Gastroesophageal sphincter (tissue), 4 donors: ENCODE data around the gene MRTO4. TPM values are rescaled to one million over a fixed set of nuclear protein-coding genes. Genes with fewer than 3 reads are reported as not detected.

Source experiments
- ATAC-seq: fragments of 150-250 bp; one replicate; pipeline ENCODE4 v1.9.1; 2016; ENCODE audit warnings: mild to moderate bottlenecking, moderate library complexity
- H3K27ac ChIP-seq, 4 donors: fragments of 200-600 bp; sonication (generic) in 3 of 4; 1 replicate in 3 of 4; 2 replicates in 1 of 4; pipeline ENCODE4 v1.5.1; 2016 to 2019
- H3K27me3 ChIP-seq: fragments of 200-600 bp; sonication (generic); one replicate; pipeline ENCODE4 v1.5.1; 2019
- H3K36me3 ChIP-seq, 2 donors: fragments of 200-600 bp; sonication (generic); one replicate each; pipeline ENCODE4 v1.5.1; 2019; ENCODE audit warnings: control low read depth in 1 of 2
- H3K4me1 ChIP-seq, 3 donors: fragments of 200-600 bp; sonication (generic); 1 replicate in 2 of 3; 2 replicates in 1 of 3; pipeline ENCODE4 v1.5.1; 2016 to 2019; ENCODE audit warnings: control low read depth in 2 of 3
- H3K4me3 ChIP-seq, 2 donors: fragments of 200-600 bp; sonication (generic); one replicate each; pipeline ENCODE4 v1.5.1; 2019; ENCODE audit warnings: mild to moderate bottlenecking in 1 of 2, moderate library complexity in 1 of 2
- H3K9me3 ChIP-seq, 3 donors: fragments of 200-600 bp; sonication (generic); one replicate each; pipeline ENCODE4 v1.5.1; 2017 to 2019; ENCODE audit warnings: control low read depth in 2 of 3
- CTCF ChIP-seq, 4 experiments: fragments of 200-600 bp in 2 of 4; fragments of 450-650 bp in 2 of 4; sonication (generic) in 1 of 4; IDR thresholded peaks; one replicate each; pipeline ENCODE4 v1.5.1; 2017 to 2019; ENCODE audit warnings: antibody characterized with exemption in 4 of 4, mild to moderate bottlenecking in 2 of 4, moderate library complexity in 2 of 4
- EP300 ChIP-seq: sonication (generic); formaldehyde crosslinking; IDR thresholded peaks from one replicate; pipeline ENCODE4 v1.6.1; 2017; ENCODE audit warnings: antibody characterized with exemption, mild to moderate bottlenecking
- POLR2A ChIP-seq, 2 donors: fragments of 450-650 bp; IDR thresholded peaks; one replicate each; pipeline ENCODE4 v1.6.1; 2017; ENCODE audit warnings: antibody characterized with exemption in 2 of 2, mild to moderate bottlenecking in 2 of 2, moderate library complexity in 1 of 2
- POLR2AphosphoS5 ChIP-seq: sonication (generic); formaldehyde crosslinking; IDR thresholded peaks from one replicate; pipeline ENCODE4 v1.6.1; 2017; ENCODE audit warnings: antibody characterized with exemption
- WGBS, 2 donors: methylation state at CpG; one replicate each; pipeline ENCODE4 v1.1.5; 2018; ENCODE audit warnings: low coverage in 1 of 2; 5-methylcytosine and 5-hydroxymethylcytosine counted together
- total RNA-seq, 4 donors: library from RNA; depleted of rRNA; stranded (reverse); fragments of >200 nt; gene quantifications; one replicate each; pipeline ENCODE4 v1.1.0, GENCODE V29; 2016

Gene MRTO4
- total RNA-seq, 4 donors from 2014 or later: 12.5 to 28.5 (median 19.7) TPM

DNA sequence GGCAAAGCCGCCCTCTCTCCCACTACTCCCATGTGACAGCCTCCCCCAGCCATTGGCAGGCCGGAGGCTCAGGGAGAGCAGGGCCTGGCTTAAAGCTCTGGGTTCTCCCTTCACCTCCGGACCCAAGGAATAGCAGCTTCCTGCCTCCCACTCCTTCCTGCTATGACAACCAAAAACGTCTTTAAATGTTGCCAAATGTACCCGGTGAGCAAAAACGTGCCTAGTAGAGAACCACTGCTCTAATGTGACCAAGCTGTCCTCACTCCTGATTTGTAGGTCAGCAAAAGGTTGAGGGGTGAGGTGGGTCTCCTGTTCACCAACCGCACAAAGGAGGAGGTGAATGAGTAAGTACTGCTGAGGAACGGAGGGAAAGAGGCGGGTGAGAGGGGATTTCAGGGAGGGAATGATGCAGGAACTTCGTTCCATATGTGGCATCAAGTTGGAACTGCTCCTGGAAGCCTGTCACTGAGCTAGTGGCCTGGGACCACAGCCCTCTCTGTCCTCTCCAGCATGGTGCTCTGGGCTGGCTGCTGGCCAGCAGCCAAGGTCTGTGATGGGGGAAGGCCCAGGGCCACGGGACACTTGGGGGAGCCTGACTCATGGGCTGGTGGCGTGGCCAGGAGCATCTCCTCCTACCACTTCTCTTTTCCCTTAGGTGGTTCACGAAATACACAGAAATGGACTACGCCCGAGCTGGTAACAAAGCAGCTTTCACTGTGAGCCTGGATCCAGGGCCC lies 5.7 kb downstream of the MRTO4 start:
- no peak for ATAC-seq
- TF ChIP-seq CTCF (IDR thresholded peaks at IDR 0.05) (no peak), POLR2A (IDR thresholded peaks at IDR 0.05) (no peak), EP300 (no peak), POLR2AphosphoS5 (no peak)
- H3K27me3 ChIP-seq: no peaks in the 10 kb centered on the region
- H3K4me3 ChIP-seq: no peak overlapping the region
- peaks cover 0 to 61% of the 10 kb centered on the region in 2 donors for H3K36me3 ChIP-seq
- WGBS, 2 donors: 51 to 80% methylated on average over 7 to 9 of the region's 15 CpGs
- H3K4me1 ChIP-seq: peaks cover 2 to 19% (median 13%) of the 10 kb centered on the region in 3 donors
- H3K27ac ChIP-seq: no peak overlapping the region
- no peaks in the 10 kb centered on the region for H3K9me3 ChIP-seq

DNA sequence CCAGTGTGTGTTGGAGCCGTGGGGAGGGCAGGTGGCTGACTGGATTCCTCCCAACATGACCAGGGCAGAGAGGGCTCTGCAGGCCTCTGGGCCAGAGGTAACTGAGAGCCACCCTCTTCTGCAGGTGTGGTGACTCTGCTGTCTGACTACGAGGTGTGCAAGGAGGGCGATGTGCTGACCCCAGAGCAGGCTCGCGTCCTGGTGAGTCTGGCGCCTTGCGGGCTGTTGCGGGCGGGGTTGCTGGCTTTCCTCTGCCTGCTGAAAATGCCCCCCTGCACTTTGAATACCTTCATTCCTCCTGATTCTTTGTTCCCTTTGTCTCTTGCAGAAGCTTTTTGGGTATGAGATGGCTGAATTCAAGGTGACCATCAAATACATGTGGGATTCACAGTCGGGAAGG lies 6.7 kb downstream of the MRTO4 start:
- WGBS, 2 donors: 60% methylated on average over 1 of the region's 10 CpGs; no CpG with 5 or more reads in 1 of the 2 donors
- Histone ChIP-seq H3K36me3 (peaks cover 0 to 61% of the 10 kb centered on the region in 2 donors), H3K4me1 (peaks cover 0 to 9% (median 3%) of the 10 kb centered on the region in 3 donors), H3K9me3 (no peaks in the 10 kb centered on the region), H3K27me3 (no peaks in the 10 kb centered on the region), H3K4me3 (no peak overlapping the region), H3K27ac (no peak overlapping the region)
- no peak for TF ChIP-seq CTCF (IDR thresholded peaks at IDR 0.05)
- no peak for TF ChIP-seq POLR2AphosphoS5
- TF ChIP-seq POLR2A (IDR thresholded peaks at IDR 0.05): no peak
- TF ChIP-seq EP300: no peak
- no peak for ATAC-seq

DNA sequence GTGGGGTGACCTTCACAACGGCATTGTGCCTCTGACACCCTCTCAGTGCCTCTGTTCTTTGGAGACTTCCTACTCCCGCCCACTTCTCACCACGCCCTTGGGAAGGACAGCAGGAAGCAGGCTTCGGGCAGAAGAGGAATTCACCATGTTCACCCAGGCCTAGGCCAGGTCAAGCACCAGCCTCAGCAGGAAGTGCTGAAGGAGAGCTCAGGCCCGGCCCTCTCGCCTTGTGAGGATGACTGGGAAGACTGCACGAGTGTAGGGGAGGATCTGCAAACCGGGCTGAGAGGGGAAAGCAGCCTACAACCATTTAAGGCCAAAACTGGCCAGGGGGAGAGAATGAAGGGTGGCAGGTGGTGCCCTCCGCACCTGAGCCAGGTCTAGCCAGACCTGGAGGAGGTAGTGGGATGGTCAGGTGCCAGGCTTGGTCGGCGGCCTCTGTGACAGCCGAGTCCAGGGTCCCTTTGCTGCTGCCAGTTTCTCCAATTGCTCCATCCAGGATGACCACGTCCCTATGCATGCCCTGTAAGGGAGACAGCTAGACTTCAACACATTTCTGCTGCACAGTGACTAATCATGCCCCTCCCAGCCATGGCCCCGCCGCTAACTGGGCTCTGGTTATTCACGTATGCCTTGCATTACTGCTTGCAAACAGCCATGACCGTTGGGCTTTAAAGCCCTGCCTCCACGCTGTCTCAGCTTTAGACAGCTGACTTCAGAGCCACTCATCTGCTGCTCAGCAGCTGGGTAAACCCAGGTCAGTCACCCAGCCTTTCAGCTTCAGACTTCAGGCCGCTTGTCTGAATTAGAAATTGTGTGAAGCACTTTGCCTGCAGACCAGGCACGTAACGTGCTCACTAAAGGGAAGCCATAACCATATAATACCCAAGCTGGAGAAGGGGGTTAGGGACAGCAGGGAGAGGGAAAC lies 8.9 kb downstream of the MRTO4 start:
- Histone ChIP-seq H3K4me3 (no peak overlapping the region), H3K27me3 (no peaks in the 10 kb centered on the region), H3K4me1 (no peaks in the 10 kb centered on the region), H3K9me3 (no peaks in the 10 kb centered on the region), H3K27ac (no peak overlapping the region), H3K36me3 (peaks cover 0 to 55% of the 10 kb centered on the region in 2 donors)
- 75% methylated on average over 10 of the region's 21 CpGs; no CpG with 5 or more reads in 1 of the 2 donors for WGBS, 2 donors
- TF ChIP-seq POLR2A (IDR thresholded peaks at IDR 0.05): no peak
- TF ChIP-seq EP300: no peak
- no peak for TF ChIP-seq CTCF (IDR thresholded peaks at IDR 0.05)
- no peak for TF ChIP-seq POLR2AphosphoS5
- ATAC-seq: no peak

- WGBS, 2 donors: 83% methylated on average over 2 of the region's 5 CpGs; no CpG with 5 or more reads in 1 of the 2 donors
- no peak for ATAC-seq
Observed at GRCh38 chr1:19262047-19262446, 10.4 kb downstream of the MRTO4 start.

More at GRCh38 chr1:19262047-19262446, 10.4 kb downstream of the MRTO4 start:
- no peaks in the 10 kb centered on the region for H3K4me1 ChIP-seq
- H3K9me3 ChIP-seq: no peaks in the 10 kb centered on the region
- no peak for TF ChIP-seq CTCF (IDR thresholded peaks at IDR 0.05)
- TF ChIP-seq POLR2AphosphoS5: no peak
- TF ChIP-seq EP300: no peak
- H3K36me3 ChIP-seq: peaks cover 0 to 40% of the 10 kb centered on the region in 2 donors
- no peak overlapping the region for H3K27ac ChIP-seq
- no peaks in the 10 kb centered on the region for H3K27me3 ChIP-seq
- no peak overlapping the region for H3K4me3 ChIP-seq
